Epithelial cell of esophagus (primary cell): ENCODE results near the gene AKT3.

ENCODE experiments used
- DNase-seq: peaks from one replicate; pipeline ENCODE4 v3.0.0; 2010; ENCODE audit warnings: low read depth
- H3K4me3 ChIP-seq: 2 replicates; pipeline ENCODE4 v1.5.1; 2011; ENCODE audit warnings: mild to moderate bottlenecking, low read length, control low read depth
- TF ChIP-seq, protein P1 (sequence below): IDR thresholded peaks from 2 replicates; pipeline ENCODE4 v1.5.1; 2011; ENCODE audit warnings: low read depth, mild to moderate bottlenecking, low read length, control low read depth, inconsistent platforms; ENCODE audit not compliant: insufficient read depth; ENCODE audit errors: missing control alignments

AKT3 gene

DNA sequence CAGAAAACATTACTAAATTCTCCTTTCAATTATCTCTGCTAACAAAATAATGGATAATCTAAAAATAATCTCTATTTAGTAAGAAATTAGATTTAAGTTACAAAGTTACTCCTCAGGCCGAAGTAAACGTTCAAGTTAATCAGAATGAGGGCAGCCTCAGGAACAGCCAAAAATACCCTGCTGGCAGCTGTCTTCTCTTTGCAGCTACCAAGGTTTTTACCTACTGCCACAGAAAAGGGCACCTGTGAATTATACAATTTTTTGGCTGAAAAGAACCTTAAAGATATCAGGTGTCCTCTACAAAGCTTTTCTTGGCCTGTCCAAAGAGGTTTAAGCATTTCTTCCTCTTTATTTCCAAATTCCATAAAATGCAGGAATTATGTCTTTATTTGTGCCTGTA, 84.4 kb downstream of the AKT3 start:
- TF ChIP-seq, protein P1, sequence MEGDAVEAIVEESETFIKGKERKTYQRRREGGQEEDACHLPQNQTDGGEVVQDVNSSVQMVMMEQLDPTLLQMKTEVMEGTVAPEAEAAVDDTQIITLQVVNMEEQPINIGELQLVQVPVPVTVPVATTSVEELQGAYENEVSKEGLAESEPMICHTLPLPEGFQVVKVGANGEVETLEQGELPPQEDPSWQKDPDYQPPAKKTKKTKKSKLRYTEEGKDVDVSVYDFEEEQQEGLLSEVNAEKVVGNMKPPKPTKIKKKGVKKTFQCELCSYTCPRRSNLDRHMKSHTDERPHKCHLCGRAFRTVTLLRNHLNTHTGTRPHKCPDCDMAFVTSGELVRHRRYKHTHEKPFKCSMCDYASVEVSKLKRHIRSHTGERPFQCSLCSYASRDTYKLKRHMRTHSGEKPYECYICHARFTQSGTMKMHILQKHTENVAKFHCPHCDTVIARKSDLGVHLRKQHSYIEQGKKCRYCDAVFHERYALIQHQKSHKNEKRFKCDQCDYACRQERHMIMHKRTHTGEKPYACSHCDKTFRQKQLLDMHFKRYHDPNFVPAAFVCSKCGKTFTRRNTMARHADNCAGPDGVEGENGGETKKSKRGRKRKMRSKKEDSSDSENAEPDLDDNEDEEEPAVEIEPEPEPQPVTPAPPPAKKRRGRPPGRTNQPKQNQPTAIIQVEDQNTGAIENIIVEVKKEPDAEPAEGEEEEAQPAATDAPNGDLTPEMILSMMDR = no peak
- no peak for DNase-seq
- H3K4me3 ChIP-seq = no peak overlapping the region

DNA sequence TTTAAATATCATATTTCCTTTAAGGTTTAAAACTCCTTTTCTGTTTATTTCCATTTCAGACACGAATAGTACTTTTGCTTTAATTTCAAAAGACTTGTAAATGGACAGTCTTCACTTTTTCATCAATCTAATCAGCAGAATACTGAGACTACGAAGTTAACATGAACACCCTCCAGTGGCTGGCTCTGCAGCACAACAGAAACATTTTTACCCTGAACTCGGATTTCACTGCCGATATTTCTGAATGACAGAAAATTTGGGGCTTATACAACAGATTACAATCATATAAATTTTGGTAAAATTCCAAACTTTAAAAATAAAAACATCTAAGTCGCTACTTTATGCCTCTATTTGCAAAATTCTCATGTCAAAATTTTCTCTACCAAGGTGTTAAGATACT, 86.2 kb downstream of the AKT3 start:
- TF ChIP-seq, protein P1 = no peak
- no peak for DNase-seq
- H3K4me3 ChIP-seq = no peak overlapping the region

DNA sequence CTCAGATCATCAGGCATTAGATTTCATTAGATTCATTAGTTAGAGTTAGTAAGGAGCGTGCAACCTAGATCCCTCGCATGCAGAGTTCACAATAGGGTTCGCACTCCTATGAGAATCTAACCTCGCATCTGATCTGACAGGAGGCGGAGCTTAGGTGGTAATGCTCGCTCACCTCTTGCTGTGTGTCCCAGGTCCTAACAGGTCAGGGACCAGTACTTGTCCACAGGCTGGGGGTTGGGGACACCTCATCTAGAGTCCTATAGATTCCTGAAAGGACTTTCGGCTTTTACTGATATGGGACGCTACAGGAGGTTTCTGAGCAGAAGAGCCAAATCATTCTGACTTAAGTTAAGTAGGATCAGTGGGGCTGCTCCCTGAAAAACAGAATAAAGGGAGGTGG, 91.4 kb downstream of the AKT3 start:
- TF ChIP-seq, protein P1 = no peak
- no peak overlapping the region for H3K4me3 ChIP-seq
- DNase-seq = no peak

DNA sequence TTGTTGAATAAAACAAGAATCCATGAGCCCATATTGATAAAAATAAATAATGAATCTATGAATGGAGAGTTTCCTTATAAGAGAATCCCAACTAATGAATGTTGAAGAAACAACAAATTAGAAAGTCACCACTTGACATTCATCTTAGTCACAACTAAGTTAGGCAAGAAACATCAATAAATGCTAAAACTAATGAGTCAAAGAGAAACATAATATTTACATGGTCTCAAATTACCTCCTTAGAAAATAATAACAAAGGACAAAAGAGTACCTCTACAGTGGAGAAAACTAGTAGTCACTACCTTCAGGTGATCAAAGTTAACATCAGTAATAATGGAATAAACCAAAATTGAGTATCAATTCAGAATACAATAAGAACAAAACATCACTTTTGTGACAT, 93.5 kb downstream of the AKT3 start:
- H3K4me3 ChIP-seq = no peak overlapping the region
- peak; percentile 6 for DNase-seq
- TF ChIP-seq, protein P1 = no peak

DNA sequence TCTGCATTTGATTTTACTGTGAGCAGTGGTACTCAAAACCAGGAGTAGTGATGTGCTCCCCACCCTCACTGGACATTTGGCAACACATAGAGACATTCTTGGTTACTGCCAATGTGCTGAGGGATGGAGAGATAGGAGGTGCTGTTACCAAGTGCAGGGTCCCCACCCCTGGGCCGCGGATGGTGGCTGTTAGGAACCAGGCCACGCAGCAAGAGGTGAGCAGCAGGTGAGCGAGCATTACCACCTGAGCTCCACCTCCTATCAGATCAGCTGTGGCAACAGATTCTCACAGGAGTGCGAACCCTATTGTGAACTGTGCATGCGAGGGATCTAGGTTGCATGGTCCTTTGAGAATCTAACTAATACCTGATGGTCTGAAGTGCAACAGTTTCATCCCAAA, 95.7 kb downstream of the AKT3 start:
- no peak for DNase-seq
- no peak overlapping the region for H3K4me3 ChIP-seq
- TF ChIP-seq, protein P1 = no peak

DNA sequence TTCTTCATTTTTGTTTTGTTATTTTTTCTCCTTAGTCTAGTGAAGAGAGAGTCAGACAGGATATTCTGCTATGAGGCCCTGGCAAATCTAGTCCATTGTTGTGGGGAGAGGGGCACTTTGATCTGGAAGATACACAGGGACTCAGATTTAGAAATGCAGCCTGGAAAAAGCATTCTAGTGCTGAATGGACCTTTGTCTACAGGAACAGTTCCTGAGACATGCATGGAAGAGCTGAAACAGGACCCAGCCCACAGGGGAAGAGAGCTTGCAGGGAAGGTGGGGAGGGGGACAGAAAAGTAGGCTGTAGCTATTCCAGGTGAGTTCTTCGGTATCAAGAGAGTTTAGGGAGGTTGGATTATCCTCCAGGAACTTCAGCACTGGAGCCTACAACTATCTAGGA, 98.5 kb downstream of the AKT3 start:
- no peak overlapping the region for H3K4me3 ChIP-seq
- no peak for DNase-seq
- TF ChIP-seq, protein P1 = no peak

DNA sequence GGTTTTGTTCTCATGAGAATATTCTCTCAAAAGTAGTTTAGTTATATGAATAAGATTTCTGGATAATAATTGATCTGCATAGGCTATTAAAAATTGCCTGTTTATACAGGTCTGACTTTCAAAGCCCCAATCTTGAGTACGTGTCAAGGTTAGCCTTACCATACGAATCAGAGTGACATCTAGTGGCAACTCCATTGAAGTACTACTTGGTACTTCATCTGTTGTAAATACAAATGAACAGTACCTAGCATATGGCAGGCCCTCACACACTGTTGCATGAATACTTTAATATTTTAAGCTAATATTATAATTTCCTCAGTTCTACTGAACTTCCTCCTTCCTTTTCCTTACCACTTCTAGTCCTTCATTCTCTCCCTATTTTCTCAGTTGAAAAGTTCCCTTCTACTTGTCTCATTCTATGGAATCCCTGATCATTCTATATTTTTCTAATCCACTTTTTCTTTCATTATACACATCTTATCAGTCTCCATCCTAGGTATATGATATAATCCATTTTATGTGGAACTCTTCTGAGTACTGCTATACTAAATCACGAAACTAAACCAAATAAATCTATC, 101.2 kb downstream of the AKT3 start:
- TF ChIP-seq, protein P1 = peak; percentile 77
- DNase-seq = peak; percentile 81
- H3K4me3 ChIP-seq = no peak overlapping the region
